ENCODE data around the gene UBASH3A.
A peak's percentile ranks its signal among the peaks of the same experiment; 100 is the strongest.

Gene UBASH3A

GRCh38 chr21:42395302-42395701 is 8.4 kb upstream of the UBASH3A start:
- no peak for DNase-seq
- H3K9me3 ChIP-seq, result no peaks in the 10 kb centered on the region
- no peak overlapping the region for H3K4me3 ChIP-seq (ENCODE audit: low read depth, low read length)
- TF ChIP-seq, protein P1, sequence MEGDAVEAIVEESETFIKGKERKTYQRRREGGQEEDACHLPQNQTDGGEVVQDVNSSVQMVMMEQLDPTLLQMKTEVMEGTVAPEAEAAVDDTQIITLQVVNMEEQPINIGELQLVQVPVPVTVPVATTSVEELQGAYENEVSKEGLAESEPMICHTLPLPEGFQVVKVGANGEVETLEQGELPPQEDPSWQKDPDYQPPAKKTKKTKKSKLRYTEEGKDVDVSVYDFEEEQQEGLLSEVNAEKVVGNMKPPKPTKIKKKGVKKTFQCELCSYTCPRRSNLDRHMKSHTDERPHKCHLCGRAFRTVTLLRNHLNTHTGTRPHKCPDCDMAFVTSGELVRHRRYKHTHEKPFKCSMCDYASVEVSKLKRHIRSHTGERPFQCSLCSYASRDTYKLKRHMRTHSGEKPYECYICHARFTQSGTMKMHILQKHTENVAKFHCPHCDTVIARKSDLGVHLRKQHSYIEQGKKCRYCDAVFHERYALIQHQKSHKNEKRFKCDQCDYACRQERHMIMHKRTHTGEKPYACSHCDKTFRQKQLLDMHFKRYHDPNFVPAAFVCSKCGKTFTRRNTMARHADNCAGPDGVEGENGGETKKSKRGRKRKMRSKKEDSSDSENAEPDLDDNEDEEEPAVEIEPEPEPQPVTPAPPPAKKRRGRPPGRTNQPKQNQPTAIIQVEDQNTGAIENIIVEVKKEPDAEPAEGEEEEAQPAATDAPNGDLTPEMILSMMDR (IDR thresholded peaks at IDR 0.05; ENCODE audit: low read depth, low read length), result no peak
- H3K27me3 ChIP-seq, result peaks cover 13% of the 10 kb centered on the region
- no peaks in the 10 kb centered on the region for H3K4me1 ChIP-seq
- H3K36me3 ChIP-seq, result no peaks in the 10 kb centered on the region

GRCh38 chr21:42395905-42396651 is 7.6 kb upstream of the UBASH3A start, which contains the start of gene TMPRSS3:
Gene TMPRSS3, minus strand, starts transcription at chr21:42396052. Its CDS starts 635 bp downstream, at chr21:42395417.
- Histone ChIP-seq H3K4me1 (no peaks in the 10 kb centered on the region), H3K9me3 (no peaks in the 10 kb centered on the region), H3K4me3 (ENCODE audit: low read depth, low read length) (no peak within 1 kb of the TSS), H3K27me3 (peaks cover 6% of the 10 kb centered on the region), H3K36me3 (no peaks in the 10 kb centered on the region)
- TF ChIP-seq, protein P1 (IDR thresholded peaks at IDR 0.05; ENCODE audit: low read depth, low read length), result no peak
- DNase-seq, result no peak

GRCh38 chr21:42396799-42397745 is 6.6 kb upstream of the UBASH3A start:
- Histone ChIP-seq H3K36me3 (no peaks in the 10 kb centered on the region), H3K27me3 (peaks cover 2% of the 10 kb centered on the region; the same call in 1 of the 2 replicates), H3K4me3 (ENCODE audit: low read depth, low read length) (no peak overlapping the region), H3K9me3 (no peaks in the 10 kb centered on the region), H3K4me1 (no peaks in the 10 kb centered on the region)
- TF ChIP-seq, protein P1 (IDR thresholded peaks at IDR 0.05; ENCODE audit: low read depth, low read length), result no peak
- DNase-seq, result peak; percentile 34

GRCh38 chr21:42397746-42398394 is 5.8 kb upstream of the UBASH3A start:
- Histone ChIP-seq H3K36me3 (no peaks in the 10 kb centered on the region), H3K9me3 (no peaks in the 10 kb centered on the region), H3K4me1 (no peaks in the 10 kb centered on the region), H3K27me3 (no peaks in the 10 kb centered on the region), H3K4me3 (ENCODE audit: low read depth, low read length) (no peak overlapping the region)
- DNase-seq, result no peak
- TF ChIP-seq, protein P1 (IDR thresholded peaks at IDR 0.05; ENCODE audit: low read depth, low read length), result no peak

DNA sequence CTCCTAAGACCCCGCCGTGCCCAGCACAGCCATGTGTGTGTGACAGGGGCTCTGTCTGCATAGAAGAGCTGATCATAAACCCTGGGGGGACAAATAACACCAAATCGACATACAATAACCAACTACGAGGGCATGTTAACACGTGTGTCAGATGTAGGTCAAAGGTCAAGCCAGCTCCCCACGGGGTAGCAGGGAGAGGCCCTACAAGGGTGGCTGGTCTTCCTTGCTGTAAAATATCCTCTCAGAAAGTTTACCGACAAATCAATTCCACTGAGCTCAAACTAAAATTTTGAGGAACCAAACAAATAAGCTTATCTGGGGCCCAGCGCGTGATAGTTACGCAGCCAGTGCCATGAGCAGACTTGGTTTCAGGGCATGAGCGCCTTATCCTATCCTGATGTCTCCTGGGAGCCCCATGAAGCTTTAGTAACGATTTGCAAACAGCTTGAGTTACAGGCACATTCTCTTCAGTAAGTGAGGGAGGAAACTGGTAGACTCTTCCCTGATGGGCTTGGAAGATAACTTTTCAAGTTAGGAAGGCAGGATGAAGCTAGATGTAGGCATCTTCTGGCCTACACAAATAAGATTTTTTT is 5.2 kb upstream of the UBASH3A start:
- H3K27me3 ChIP-seq, result no peaks in the 10 kb centered on the region
- H3K4me3 ChIP-seq (ENCODE audit: low read depth, low read length), result no peak overlapping the region
- DNase-seq, result no peak
- H3K4me1 ChIP-seq, result no peaks in the 10 kb centered on the region
- H3K36me3 ChIP-seq, result no peaks in the 10 kb centered on the region
- TF ChIP-seq, protein P1 (IDR thresholded peaks at IDR 0.05; ENCODE audit: low read depth, low read length), result no peak
- H3K9me3 ChIP-seq, result no peaks in the 10 kb centered on the region

Measured in BE2C (cell line).